Sigmoid colon (tissue), 7 donors: ENCODE results near the gene OBSL1. TPM values are rescaled to one million over a fixed set of nuclear protein-coding genes. Genes with fewer than 3 reads are reported as not detected.

Experiments
- DNase-seq: peaks from one replicate; pipeline ENCODE4 v3.0.0-alpha.2; 2019
- H3K27ac ChIP-seq, 4 donors: fragments of 200-600 bp; sonication (generic); one replicate each; pipeline ENCODE4 v1.5.1; 2016 to 2019; ENCODE audit warnings: mild to moderate bottlenecking in 1 of 4
- H3K27me3 ChIP-seq, 3 donors: fragments of 200-600 bp; sonication (generic); one replicate each; pipeline ENCODE4 v1.5.1; 2019; ENCODE audit warnings: mild to moderate bottlenecking in 1 of 3
- H3K36me3 ChIP-seq, 4 donors: fragments of 200-600 bp; sonication (generic); one replicate each; pipeline ENCODE4 v1.5.1; 2016 to 2019
- H3K4me1 ChIP-seq, 4 donors: fragments of 200-600 bp; sonication (generic); one replicate each; pipeline ENCODE4 v1.5.1; 2017 to 2019
- H3K4me3 ChIP-seq, 4 donors: fragments of 200-600 bp; sonication (generic); one replicate each; pipeline ENCODE4 v1.5.1; 2017 to 2019; ENCODE audit warnings: mild to moderate bottlenecking in 2 of 4, moderate library complexity in 1 of 4
- H3K9me3 ChIP-seq, 4 donors: fragments of 200-600 bp in 3 of 4; sonication (generic) in 3 of 4; one replicate each; pipeline versions ENCODE4 v1.5.1 to v1.6.1; 2013 to 2019
- CTCF ChIP-seq, 4 experiments: fragments of 450-650 bp in 3 of 4; fragments of 200-600 bp in 1 of 4; IDR thresholded peaks; one replicate each; pipeline ENCODE4 v1.5.1; 2016 to 2019; ENCODE audit warnings: antibody characterized with exemption in 4 of 4, mild to moderate bottlenecking in 3 of 4, moderate library complexity in 2 of 4
- EP300 ChIP-seq, 4 donors: sonication (generic); formaldehyde crosslinking; IDR thresholded peaks; one replicate each; pipeline ENCODE4 v1.6.1; 2017; ENCODE audit warnings: antibody characterized with exemption in 4 of 4
- POLR2A ChIP-seq, 2 donors: fragments of 450-650 bp; IDR thresholded peaks; one replicate each; pipeline ENCODE4 v1.6.1; 2016; ENCODE audit warnings: antibody characterized with exemption in 2 of 2, mild to moderate bottlenecking in 2 of 2, moderate library complexity in 2 of 2
- POLR2AphosphoS5 ChIP-seq, 4 donors: sonication (generic); formaldehyde crosslinking; IDR thresholded peaks; one replicate each; pipeline ENCODE4 v1.6.1; 2017; ENCODE audit warnings: antibody characterized with exemption in 4 of 4
- WGBS, 2 donors: extraction: QIAGEN DNeasy Blood & Tissue Kit; methylation state at CpG; one replicate each; pipeline ENCODE4 v1.1.7; 2013; 5-methylcytosine and 5-hydroxymethylcytosine counted together
- intact Hi-C: fragments of 100-400 bp; cut with DNase I; formaldehyde crosslinking; loops from one replicate; pipeline ENCODE4 v1.15.1; 2023
- polyA plus RNA-seq, 3 donors: library from polyadenylated mRNA; stranded (reverse); fragments of 200-250 nt; gene quantifications; one replicate each; pipeline ENCODE4 v1.2.3, GENCODE V29; 2013
- total RNA-seq, 4 donors: library from RNA; depleted of rRNA; stranded (reverse); fragments of >200 nt; gene quantifications; one replicate each; pipeline ENCODE4 v1.1.0, GENCODE V29; 2016
- donor health status: healthy with polysubstance abuse.
- donor health status: Bipolar disorder and iron deficiency.
- donor health status: healthy.

The OBSL1 gene
- total RNA-seq (10 to 100 TPM; 34.6 to 83.6 (median 53.3) TPM), polyA plus RNA-seq (10 to 100 TPM in 1 of 3 donors, 1 to 10 TPM in 2; 2.8 to 15.6 (median 7.8) TPM)

GRCh38 chr2:219571311-219572236 is at the start of gene OBSL1:
Gene OBSL1 (minus strand): TSS chr2:219571539. CDS start chr2:219571232, 307 bp downstream.
- H3K27me3 ChIP-seq = peaks cover 0 to 17% (median 0%) of the 10 kb centered on the region in 3 donors
- no peaks in the 10 kb centered on the region for H3K9me3 ChIP-seq
- 4 to 11% methylated on average over 42 of the region's 42 CpGs for WGBS, 2 donors
- H3K4me1 ChIP-seq = peaks cover 0 to 15% (median 13%) of the 10 kb centered on the region in 4 donors
- H3K27ac ChIP-seq = peak within 1 kb of the TSS; percentile 86 to 91 (median 88)
- peaks cover 0 to 6% (median 0%) of the 10 kb centered on the region in 4 donors for H3K36me3 ChIP-seq
- peak within 1 kb of the TSS; percentile 66 to 69 (median 68) for H3K4me3 ChIP-seq
- intact Hi-C loops = loop anchor here (1.0 to 2.0 kb wide), 2 partner anchors 26 to 71 kb away; partner anchors contain the start of gene STK11IP
- peak; percentile 83 for DNase-seq
- no peak for TF ChIP-seq POLR2A (IDR thresholded peaks at IDR 0.05)
- peak in 2 of 4 donors; percentile 22 to 28 for TF ChIP-seq POLR2AphosphoS5 (IDR thresholded peaks at IDR 0.05)
- no peak for TF ChIP-seq CTCF (IDR thresholded peaks at IDR 0.05)
- TF ChIP-seq EP300 (IDR thresholded peaks at IDR 0.05) = no peak

GRCh38 chr2:219620546-219620945 is 49.2 kb upstream of the OBSL1 start:
- Histone ChIP-seq H3K4me3 (no peak overlapping the region), H3K4me1 (no peaks in the 10 kb centered on the region), H3K27ac (no peak overlapping the region), H3K27me3 (no peaks in the 10 kb centered on the region), H3K36me3 (peaks cover 0 to 8% (median 0%) of the 10 kb centered on the region in 4 donors), H3K9me3 (no peaks in the 10 kb centered on the region)
- 84 to 86% methylated on average over 6 of the region's 6 CpGs for WGBS, 2 donors
- intact Hi-C loops = no loop called here
- no peak for DNase-seq
- TF ChIP-seq CTCF (IDR thresholded peaks at IDR 0.05) (no peak), EP300 (IDR thresholded peaks at IDR 0.05) (no peak), POLR2A (IDR thresholded peaks at IDR 0.05) (no peak), POLR2AphosphoS5 (IDR thresholded peaks at IDR 0.05) (no peak)

GRCh38 chr2:219619235-219619634 is 47.9 kb upstream of the OBSL1 start:
- DNase-seq = no peak
- H3K27me3 ChIP-seq = no peaks in the 10 kb centered on the region
- H3K4me3 ChIP-seq = no peak overlapping the region
- H3K27ac ChIP-seq = no peak overlapping the region
- H3K9me3 ChIP-seq = no peaks in the 10 kb centered on the region
- H3K36me3 ChIP-seq = peaks cover 0 to 20% (median 4%) of the 10 kb centered on the region in 4 donors
- no peaks in the 10 kb centered on the region for H3K4me1 ChIP-seq
- 72 to 75% methylated on average over 4 of the region's 4 CpGs for WGBS, 2 donors
- intact Hi-C loops = no loop called here
- TF ChIP-seq POLR2AphosphoS5 (IDR thresholded peaks at IDR 0.05) = no peak
- no peak for TF ChIP-seq EP300 (IDR thresholded peaks at IDR 0.05)
- no peak for TF ChIP-seq POLR2A (IDR thresholded peaks at IDR 0.05)
- TF ChIP-seq CTCF (IDR thresholded peaks at IDR 0.05) = no peak

- no peaks in the 10 kb centered on the region for H3K9me3 ChIP-seq
- no peaks in the 10 kb centered on the region for H3K4me1 ChIP-seq
- 91 to 94% methylated on average over 3 of the region's 3 CpGs for WGBS, 2 donors
- no peak for TF ChIP-seq CTCF (IDR thresholded peaks at IDR 0.05)
- no peak for TF ChIP-seq EP300 (IDR thresholded peaks at IDR 0.05)
- TF ChIP-seq POLR2AphosphoS5 (IDR thresholded peaks at IDR 0.05) = no peak
- no peak for TF ChIP-seq POLR2A (IDR thresholded peaks at IDR 0.05)
- no peak for DNase-seq
- intact Hi-C loops = no loop called here
- no peaks in the 10 kb centered on the region for H3K27me3 ChIP-seq
- H3K36me3 ChIP-seq = peaks cover 0 to 25% (median 6%) of the 10 kb centered on the region in 4 donors
- H3K27ac ChIP-seq = no peak overlapping the region
- no peak overlapping the region for H3K4me3 ChIP-seq
These were observed 47.4 kb upstream of the OBSL1 start for GRCh38 chr2:219618733-219619122.
